DMS153 treated with DMSO at 0.1 percent for 48 hours (cell line): ENCODE measurements around the gene AMOTL2.

Experiments
- DNase-seq: peaks from one replicate; lab custom pipeline; 2025; ENCODE audit not compliant: unreplicated experiment; lab: John Stamatoyannopoulos, UW

The AMOTL2 gene

GRCh38 chr3:134337071-134337482 lies 37.2 kb downstream of the AMOTL2 start:
- DNase-seq = no peak

GRCh38 chr3:134336587-134336986 lies 37.7 kb downstream of the AMOTL2 start:
- no peak for DNase-seq

DNA sequence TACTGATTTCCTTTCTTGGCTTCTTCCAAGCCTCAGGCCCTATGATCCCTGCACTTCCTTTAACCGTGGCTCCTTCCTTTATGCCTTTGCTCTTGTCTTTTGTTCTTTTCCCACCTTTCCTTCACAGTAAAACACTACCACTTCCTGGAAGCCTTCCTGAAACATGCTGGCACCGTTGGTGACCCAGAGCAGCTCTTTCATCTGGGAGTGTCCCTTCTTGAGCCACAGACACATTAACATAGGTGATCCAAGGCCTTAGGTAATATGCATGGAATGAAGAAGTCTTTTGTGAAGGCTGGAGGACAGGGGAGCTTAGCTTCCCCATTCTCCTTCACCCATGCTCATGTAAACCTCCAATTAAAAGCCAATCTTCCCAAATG lies 39.4 kb downstream of the AMOTL2 start:
- no peak for DNase-seq

GRCh38 chr3:134334231-134334900 lies 39.9 kb downstream of the AMOTL2 start:
- no peak for DNase-seq

- no peak for DNase-seq
Observed at GRCh38 chr3:134333522-134334181, 40.6 kb downstream of the AMOTL2 start.

GRCh38 chr3:134332344-134332743 lies 41.9 kb downstream of the AMOTL2 start:
- no peak for DNase-seq

DNA sequence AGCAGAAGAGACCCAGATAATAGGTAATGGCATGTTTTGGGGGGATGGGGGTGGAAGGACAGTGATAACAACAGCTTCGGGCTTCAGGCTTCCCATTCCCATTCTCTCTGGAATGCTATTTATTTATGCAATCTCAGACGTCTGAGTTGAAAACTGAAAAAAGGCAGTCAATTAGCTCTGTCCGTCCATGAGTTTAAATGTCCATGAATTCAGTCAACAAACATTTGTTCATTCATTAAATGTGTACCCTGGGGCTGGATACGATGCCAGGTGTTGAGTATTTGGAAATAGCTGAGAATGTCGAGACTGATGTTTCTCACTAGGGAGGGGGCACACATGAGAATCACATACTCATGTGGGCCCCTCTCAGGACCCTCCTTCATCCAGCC lies 42.4 kb downstream of the AMOTL2 start:
- no peak for DNase-seq

- DNase-seq = no peak
Observed at GRCh38 chr3:134330883-134331810, 43.1 kb downstream of the AMOTL2 start.

GRCh38 chr3:134328846-134329245 lies 45.4 kb downstream of the AMOTL2 start:
- DNase-seq = no peak

DNA sequence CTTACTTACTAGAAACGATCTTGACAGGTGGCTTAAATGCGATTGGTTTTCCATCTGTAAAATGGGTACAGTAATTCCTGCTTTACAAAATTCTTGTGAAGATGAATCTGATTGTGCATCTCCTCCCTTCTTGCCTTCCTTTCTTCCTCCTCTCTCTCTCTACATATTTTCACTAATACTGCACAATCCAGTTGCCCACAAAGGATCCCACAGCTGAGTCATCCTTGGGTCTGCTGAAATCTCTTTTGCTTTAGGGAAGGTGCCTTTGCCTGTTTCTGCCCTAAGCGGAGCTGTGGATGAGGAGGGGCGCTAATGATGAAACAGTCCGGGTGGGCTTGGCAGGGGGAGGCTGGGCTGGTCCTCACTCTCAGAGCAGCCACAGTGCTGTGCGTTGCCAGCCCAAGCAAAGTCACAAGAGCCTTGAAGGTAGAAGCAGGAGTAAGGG lies 46.1 kb downstream of the AMOTL2 start:
- no peak for DNase-seq

DNA sequence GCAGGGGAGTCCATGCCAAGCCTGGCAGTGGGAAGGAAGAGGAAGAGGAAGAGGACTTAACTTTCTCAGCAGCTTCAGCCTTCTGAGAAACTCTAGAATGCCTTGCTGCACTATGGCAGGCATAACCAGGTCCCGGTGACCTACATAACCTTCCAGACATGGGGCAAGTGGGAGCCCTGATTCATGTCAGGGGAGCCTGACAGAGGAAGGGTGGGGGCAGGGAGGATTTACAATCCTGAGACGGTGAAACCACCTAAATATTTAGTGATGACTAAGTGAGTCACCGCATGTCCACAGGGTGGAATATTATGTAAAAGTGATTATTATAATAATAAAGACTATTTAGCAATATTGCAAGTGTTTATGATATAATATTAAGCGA lies 46.7 kb downstream of the AMOTL2 start:
- DNase-seq = no peak

DNA sequence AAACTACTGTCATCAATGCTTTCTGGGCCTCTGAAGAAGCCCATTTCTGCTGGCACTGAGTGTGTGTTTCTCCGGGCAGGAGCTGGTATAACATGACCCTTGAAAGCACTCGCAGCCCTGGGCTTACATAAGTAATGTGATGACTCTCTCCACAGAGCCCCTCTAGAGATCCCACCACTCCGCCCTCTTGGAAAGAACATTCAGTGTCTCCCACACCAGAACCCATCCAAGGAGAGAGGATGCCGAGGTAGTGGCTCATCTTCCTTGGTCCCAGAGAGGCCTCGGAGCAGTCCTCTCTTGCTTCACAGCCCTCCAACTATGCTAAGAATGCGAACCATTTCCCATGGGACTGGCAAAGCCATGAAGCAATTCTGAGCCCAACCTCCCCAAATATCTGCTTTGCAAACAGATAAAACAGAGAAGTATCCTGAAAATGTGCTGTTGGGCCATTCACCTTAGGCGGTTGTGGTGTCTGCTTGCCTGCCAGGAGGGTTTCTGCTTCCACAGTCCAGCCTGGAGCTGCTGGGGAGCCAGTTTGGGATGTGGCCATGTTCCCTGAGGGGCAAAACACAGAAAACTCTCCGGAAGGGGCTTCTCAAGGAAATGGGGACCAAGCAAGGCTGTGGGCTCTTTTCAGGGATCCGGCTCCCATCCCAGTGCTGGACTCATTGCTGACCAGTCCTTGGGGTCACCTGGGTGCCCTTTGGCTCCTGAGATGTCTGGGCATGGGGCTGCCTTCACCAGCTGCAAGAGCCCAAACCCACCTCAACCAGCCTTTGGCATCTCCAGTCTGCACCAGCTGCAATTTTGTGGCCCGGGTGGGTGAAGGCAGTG lies 47.3 kb downstream of the AMOTL2 start:
- no peak for DNase-seq

DNA sequence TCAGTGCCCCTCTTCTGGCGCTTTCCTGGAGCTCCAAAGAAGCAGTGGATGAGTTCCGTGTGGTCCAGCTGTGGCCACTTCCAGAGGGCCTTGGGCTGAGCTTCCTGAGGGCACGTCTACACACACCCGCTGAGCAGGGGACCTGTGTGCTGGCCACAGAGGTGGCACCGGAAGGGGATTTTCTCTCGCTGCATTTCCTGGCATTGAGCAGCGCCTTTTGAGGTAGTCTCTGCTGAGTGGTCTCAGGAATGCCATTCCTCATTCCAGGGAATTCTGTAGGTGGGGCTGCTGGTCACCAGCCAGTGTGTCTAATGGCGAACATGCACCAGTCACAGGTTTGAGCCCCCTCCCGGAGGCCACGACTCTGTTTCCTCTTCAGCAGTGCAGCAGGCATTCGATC lies 48.1 kb downstream of the AMOTL2 start:
- no peak for DNase-seq

DNA sequence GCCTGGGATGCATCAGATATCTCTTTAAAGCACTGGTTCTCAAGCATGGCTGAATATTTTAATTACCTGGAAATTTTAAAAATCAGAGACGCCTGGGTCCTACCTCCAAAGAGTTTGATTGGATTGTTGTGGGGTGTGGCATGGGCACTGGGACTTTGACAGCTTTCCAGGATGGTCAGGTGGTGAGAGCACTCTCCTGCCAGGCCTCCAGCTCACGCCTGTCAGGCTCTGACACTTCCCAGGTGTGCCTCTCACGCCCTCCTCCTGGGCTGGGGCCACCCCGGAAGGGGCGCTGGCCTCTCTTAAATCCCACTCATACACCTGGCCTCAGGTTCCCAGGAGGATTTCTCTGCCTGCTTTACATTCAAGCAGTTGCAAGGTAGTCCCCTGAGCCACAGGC lies 48.5 kb downstream of the AMOTL2 start:
- DNase-seq = no peak

GRCh38 chr3:134325061-134325705 lies 49.1 kb downstream of the AMOTL2 start:
- no peak for DNase-seq

DNA sequence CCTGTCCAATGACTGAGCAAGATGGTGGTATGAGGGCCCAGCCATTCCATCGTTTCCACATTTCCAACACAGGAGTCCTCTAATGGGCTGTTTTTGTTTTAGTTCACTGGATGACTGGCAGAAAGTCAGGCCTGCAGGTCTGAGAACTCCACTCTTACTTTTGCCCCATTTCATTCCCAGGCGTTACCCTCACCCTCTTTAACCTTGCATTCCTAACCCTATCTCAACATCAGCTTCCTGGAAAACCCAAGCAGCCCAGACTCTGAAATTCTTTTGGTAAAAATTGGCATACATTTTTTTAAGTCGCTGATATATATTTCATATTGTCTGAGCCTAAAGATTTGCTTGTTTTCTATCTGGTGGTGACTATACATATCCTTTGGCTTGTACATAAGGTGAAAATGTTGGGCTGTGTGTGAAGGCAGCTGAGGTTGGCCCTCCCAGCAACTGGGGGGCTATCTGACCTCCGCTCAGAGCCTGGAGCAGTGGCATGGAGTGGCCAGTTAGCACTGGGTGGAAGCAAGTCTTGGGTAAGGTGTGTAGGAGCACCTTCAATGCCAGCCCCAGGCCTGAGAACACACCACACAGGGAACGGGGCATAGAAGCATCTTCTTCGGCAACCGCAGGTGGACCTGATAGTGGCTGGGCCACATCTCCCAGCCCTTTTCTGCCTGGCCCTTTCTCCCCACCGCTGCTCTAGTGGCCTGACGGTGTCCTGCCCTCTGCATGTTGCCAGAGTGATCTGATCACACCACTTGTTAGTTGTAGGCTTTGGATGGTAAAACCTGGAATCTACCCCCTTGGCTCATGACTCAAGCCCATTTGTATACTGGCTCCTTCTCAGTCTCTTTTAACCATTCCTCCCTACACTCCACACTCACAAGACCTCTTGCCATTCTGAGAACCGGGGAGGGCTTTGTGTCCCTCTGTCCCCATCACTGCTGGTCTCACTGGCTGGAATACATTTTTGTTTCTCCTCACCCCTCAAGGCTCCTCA lies 50.0 kb downstream of the AMOTL2 start:
- DNase-seq = no peak

DNA sequence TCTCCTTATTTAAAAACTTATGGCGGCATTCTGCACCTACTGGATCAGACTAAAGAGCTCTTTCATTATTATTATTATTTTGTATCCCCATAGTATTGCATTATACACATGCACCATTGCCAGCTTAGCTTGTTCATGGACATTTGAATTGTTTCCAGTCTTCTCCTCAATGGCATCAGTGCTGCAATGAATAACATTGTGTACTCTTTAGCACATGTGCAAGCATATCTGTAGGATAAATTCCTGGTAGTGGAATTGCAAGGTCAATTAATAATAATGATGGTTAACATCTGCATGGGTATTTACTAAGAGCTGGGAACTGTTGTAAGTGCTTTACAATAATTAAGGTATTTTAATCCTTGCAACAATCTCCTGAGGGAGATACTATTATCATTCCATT lies 52.0 kb downstream of the AMOTL2 start:
- DNase-seq = no peak

DNA sequence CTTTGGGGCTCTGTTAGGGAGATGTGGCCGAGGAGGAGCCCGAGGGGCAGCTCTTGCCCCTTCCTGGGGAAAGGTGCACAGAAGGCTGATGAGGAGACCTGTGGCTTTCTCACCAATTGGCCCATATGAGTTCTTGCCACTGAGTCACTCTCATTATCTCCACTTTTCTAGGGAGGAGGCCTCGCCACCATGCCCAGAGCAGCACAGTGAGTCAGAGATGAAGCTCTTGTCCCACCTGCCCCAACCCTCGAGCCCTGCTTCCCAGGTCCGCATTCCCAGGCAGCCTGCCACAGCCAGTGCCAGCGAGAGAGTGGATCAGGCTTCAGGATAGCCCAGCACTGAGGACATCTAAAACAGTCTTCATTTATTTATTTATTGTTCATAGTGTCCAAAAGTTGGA lies 53.5 kb downstream of the AMOTL2 start:
- DNase-seq = no peak

GRCh38 chr3:134319931-134320330 lies 54.3 kb downstream of the AMOTL2 start:
- no peak for DNase-seq
